HG03469 (cell line): ENCODE measurements around the gene SV2B.
"Not testable (repeated sequence)": the region's sequence is repeated elsewhere in the genome, so short reads cannot be mapped to it uniquely, and the experiment has no call there.

Experiments
- ATAC-seq: cut with Tn5 transposase; IDR thresholded peaks from one replicate; pipeline ENCODE4 v1.9.1; 2021; ENCODE audit warnings: mild to moderate bottlenecking, moderate library complexity, moderate number of reproducible peaks; ENCODE audit not compliant: unreplicated experiment

SV2B gene

GRCh38 chr15:91304210-91304609 lies 204.2 kb downstream of the SV2B start:
- no peak for ATAC-seq

- ATAC-seq: no peak
These were observed 204.7 kb downstream of the SV2B start for GRCh38 chr15:91304786-91305185.

GRCh38 chr15:91306144-91306543 lies 206.1 kb downstream of the SV2B start:
- no peak for ATAC-seq

- no peak for ATAC-seq
These were observed 207.5 kb downstream of the SV2B start for GRCh38 chr15:91307601-91308000.

- no peak for ATAC-seq
These were observed 208.1 kb downstream of the SV2B start for GRCh38 chr15:91308199-91308598.

- ATAC-seq: no peak
These were observed 208.8 kb downstream of the SV2B start for GRCh38 chr15:91308855-91309254.

GRCh38 chr15:91311986-91312385 lies 211.9 kb downstream of the SV2B start:
- no peak for ATAC-seq

GRCh38 chr15:91316126-91316525 lies 216.1 kb downstream of the SV2B start:
- no peak for ATAC-seq

GRCh38 chr15:91318516-91318915 lies 218.5 kb downstream of the SV2B start:
- no peak for ATAC-seq

- ATAC-seq: no peak
These were observed 218.9 kb downstream of the SV2B start for GRCh38 chr15:91318931-91319330.

- no peak for ATAC-seq
These were observed 219.5 kb downstream of the SV2B start for GRCh38 chr15:91319371-91320059.

GRCh38 chr15:91320101-91320500 lies 220.0 kb downstream of the SV2B start:
- ATAC-seq: no peak

GRCh38 chr15:91329914-91330313 lies 229.9 kb downstream of the SV2B start:
- ATAC-seq: no peak

GRCh38 chr15:91331581-91331980 lies 231.5 kb downstream of the SV2B start:
- no peak for ATAC-seq

- no peak for ATAC-seq
These were observed 235.6 kb downstream of the SV2B start for GRCh38 chr15:91335702-91336101.

- no peak for ATAC-seq
These were observed 236.6 kb downstream of the SV2B start for GRCh38 chr15:91336687-91337086.

- ATAC-seq: no peak
These were observed 238.7 kb downstream of the SV2B start for GRCh38 chr15:91338766-91339165.

- ATAC-seq: no peak
These were observed 242.0 kb downstream of the SV2B start for GRCh38 chr15:91342097-91342496.

GRCh38 chr15:91344912-91345311 lies 244.9 kb downstream of the SV2B start:
- ATAC-seq: not testable (repeated sequence)

- no peak for ATAC-seq
These were observed 245.7 kb downstream of the SV2B start for GRCh38 chr15:91345736-91346135.

- no peak for ATAC-seq
These were observed 246.2 kb downstream of the SV2B start for GRCh38 chr15:91346259-91346658.

- no peak for ATAC-seq
These were observed 248.9 kb downstream of the SV2B start for GRCh38 chr15:91348752-91349500.
